NB4 (cell line): Measurements from ENCODE around the gene COG5.

ENCODE experiments used
- CTCF ChIP-seq: IDR thresholded peaks from one replicate; pipeline ENCODE4 v1.5.1; 2012; ENCODE audit warnings: low read depth, low read length
- MYC ChIP-seq: IDR thresholded peaks from 2 replicates; pipeline ENCODE4 v1.6.1; 2011; ENCODE audit warnings: low read depth, low read length
- POLR2A ChIP-seq: IDR thresholded peaks from 2 replicates; pipeline ENCODE4 v1.6.1; 2011; ENCODE audit warnings: mild to moderate bottlenecking; ENCODE audit not compliant: insufficient read length; ENCODE audit errors: extremely low read depth

GRCh38 chr7:107467972-107468371 is 95.7 kb downstream of the COG5 start:
- no peak for TF ChIP-seq CTCF
- TF ChIP-seq POLR2A = no peak
- no peak for TF ChIP-seq MYC
